GM12875 (cell line): ENCODE measurements around the gene BCCIP.

Source experiments
- H3K4me3 ChIP-seq: one replicate; pipeline ENCODE4 v1.5.1; 2011; ENCODE audit warnings: low read depth, low read length, control low read depth
- TF ChIP-seq, protein P1 (sequence below): IDR thresholded peaks from 2 replicates; pipeline ENCODE4 v1.5.1; 2011; ENCODE audit warnings: low read depth, mild to moderate bottlenecking, control low read depth, inconsistent platforms, low read length, moderate library complexity, borderline replicate concordance; ENCODE audit not compliant: insufficient read depth

The BCCIP gene

DNA sequence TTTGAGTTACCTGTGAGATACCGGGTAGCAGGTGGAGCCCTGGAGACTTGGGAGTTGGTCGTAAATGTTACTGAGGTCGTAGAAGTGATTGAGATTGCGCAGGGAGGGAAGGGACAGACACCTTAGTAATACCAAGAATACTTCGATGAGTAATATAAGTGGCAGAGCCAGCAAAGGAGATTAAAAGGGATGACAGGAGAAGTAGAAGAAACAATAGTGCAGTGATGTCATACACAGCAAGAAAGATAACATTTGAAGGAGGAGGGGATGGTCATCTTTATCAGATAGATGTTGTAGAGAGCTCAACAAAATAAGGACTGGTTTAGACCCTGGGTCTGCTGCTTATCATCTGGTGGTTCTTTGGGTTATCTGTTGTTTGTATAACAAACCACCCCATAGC, 5.0 kb downstream of the BCCIP start:
- no peak overlapping the region for H3K4me3 ChIP-seq
- TF ChIP-seq, protein P1, sequence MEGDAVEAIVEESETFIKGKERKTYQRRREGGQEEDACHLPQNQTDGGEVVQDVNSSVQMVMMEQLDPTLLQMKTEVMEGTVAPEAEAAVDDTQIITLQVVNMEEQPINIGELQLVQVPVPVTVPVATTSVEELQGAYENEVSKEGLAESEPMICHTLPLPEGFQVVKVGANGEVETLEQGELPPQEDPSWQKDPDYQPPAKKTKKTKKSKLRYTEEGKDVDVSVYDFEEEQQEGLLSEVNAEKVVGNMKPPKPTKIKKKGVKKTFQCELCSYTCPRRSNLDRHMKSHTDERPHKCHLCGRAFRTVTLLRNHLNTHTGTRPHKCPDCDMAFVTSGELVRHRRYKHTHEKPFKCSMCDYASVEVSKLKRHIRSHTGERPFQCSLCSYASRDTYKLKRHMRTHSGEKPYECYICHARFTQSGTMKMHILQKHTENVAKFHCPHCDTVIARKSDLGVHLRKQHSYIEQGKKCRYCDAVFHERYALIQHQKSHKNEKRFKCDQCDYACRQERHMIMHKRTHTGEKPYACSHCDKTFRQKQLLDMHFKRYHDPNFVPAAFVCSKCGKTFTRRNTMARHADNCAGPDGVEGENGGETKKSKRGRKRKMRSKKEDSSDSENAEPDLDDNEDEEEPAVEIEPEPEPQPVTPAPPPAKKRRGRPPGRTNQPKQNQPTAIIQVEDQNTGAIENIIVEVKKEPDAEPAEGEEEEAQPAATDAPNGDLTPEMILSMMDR, result no peak

DNA sequence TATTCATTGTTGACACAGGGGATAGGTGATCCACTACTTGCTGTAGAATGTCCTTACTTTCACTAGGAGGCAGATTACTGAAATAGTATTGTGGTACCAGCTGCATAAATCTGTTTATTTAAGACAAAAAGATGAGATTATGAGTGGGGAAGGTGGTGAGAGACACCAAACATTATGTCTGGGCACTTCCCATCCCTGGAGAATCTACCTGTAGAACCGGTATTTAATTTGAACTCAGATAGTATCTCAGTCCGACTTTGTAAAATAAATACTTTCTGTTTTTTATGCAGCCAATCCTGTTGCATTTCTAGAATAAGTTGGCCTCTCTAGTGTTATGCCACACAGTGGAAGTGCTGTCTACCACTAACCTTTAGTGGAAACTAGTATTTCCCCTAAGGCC, 13.4 kb downstream of the BCCIP start:
- no peak overlapping the region for H3K4me3 ChIP-seq
- TF ChIP-seq, protein P1, result no peak

DNA sequence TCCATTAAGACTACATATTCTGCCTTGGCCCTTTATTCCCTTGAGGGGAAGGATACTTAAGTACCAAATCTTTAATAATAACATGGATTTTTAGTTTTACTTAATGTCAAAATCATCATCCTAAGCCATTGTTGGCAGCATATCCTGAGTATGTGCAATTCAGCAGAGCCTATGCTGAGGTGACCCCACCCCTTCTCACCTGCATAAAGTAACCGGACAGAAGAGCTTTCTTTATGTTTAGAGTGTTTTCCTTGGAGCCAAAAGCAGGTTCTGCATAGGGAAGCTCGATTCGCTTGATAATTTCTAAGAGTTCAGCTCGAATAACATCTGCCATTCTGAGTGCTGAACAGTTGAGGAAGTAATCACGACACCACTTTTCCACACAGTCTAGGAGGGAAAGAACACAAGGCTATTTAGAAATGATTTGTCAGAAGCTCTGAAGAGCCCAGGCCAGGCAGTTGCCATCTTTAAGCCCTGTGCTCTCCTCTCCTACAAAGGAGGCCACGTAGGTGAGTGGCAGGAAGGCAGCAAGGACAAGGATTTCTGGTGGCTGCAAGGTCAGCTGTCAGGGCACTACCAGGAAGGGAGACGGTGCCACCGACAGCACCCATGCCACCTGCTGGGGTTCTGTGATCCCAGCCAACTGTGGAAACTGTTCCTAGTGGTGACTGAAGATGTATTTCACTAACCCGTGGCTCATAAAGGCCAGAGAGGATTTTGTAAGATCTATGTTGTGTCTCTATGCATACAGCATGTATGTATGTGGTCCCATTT, 15.6 kb downstream of the BCCIP start:
- TF ChIP-seq, protein P1, result no peak
- H3K4me3 ChIP-seq, result no peak overlapping the region

DNA sequence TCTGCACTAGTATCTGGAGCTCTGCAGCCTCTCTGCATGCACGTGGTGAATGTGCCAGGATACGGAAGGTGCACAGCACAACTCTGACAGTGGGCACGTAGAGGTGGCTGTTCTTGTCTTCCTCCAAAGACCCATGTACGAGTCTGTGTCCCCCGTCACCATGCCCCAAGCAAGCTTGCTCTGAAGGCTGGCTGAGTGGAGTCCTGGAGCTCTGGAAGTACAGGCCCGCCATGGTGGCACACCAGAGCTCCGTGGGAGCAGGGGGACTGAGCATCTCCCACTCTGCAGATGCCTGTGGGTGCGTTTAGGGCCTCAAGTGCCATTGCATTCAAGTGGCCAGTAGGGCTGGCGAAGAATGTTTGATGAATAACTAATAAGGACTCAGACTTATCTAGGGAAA, 17.1 kb downstream of the BCCIP start:
- no peak overlapping the region for H3K4me3 ChIP-seq
- TF ChIP-seq, protein P1, result no peak

DNA sequence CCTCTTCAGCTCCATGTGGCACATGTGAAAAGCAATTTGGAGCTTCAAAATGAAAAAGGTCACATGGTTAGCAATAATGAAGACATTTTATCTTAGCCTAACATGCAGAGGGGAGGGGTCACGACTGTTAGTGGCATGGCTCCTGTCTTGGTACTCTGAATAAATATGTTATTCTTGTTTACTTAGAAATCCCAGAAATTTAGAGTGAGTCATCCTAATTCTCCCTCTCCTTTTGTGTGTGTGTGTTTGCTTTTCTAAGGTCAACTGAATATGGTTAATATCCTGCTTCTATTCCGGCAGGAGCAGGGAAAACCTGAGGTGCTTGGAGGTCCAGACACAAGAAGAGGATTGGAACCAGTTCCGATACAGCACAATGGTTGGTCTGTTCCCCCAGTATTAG, 17.6 kb downstream of the BCCIP start:
- TF ChIP-seq, protein P1, result no peak
- H3K4me3 ChIP-seq, result no peak overlapping the region

DNA sequence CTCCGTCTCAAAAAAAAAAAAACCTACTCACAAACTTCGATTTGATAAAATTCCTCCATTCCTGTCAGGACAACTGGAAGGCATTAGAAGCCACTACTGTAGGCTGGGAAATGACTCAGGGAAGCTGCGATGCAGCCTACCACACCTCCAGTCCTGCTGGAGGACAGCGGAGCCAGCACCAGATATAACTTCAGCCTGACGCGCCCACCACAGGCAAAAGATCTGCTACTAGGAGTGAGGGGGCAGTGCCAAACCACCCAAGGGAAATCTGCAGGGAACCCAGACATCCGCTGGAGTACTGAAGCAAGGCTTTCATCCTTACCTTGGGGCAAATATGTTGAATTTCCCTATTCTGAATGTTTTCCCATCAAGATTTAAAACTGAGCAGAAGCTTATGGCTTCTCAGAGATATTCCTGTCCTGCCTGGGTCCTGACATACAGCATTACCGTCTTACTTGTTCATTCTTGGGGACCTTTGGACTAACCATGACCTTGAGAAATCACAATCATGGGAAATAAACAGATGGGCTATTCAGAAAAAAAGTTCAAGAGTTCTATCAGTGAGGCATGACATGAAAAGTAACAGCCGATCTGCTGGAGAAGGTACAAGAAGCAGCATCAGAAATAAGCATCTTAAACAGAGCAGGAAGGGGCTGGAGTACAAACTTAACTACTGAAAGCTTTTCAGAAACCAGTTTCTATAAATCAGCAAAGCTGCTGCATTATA, 20.4 kb downstream of the BCCIP start:
- H3K4me3 ChIP-seq, result no peak overlapping the region
- TF ChIP-seq, protein P1, result no peak
